PC-3 (cell line): ENCODE results near the gene KRT7.

Source experiments
- CTCF ChIP-seq: fragments of 300-600 bp; sonication (generic); conservative IDR thresholded peaks from 2 replicates; pipeline ENCODE4 v1.5.1; 2017; ENCODE audit warnings: antibody characterized with exemption, low read depth, mild to moderate bottlenecking, low read length
- EZH2phosphoT487 ChIP-seq: fragments of 300-600 bp; sonication (generic); IDR thresholded peaks from 2 replicates; pipeline ENCODE4 v1.6.1; 2018; ENCODE audit warnings: mild to moderate bottlenecking, antibody characterized with exemption, low read length, borderline replicate concordance

- TF ChIP-seq CTCF, result no peak
- TF ChIP-seq EZH2phosphoT487, result no peak
Measured at GRCh38 chr12:52187206-52187605, 45.8 kb upstream of the KRT7 start.
